Tibial artery (tissue), 4 donors: ENCODE data around the gene RAB22A.

Experiments used
- DNase-seq, 2 donors: peaks; one replicate each; pipeline ENCODE4 v3.0.0-alpha.2; 2019
- H3K27ac ChIP-seq, 2 donors: fragments of 200-600 bp; sonication (generic) in 1 of 2; 1 replicate in 1 of 2; 2 replicates in 1 of 2; pipeline ENCODE4 v1.5.1; 2018 to 2019; ENCODE audit warnings: mild to moderate bottlenecking in 1 of 2
- H3K27me3 ChIP-seq, 2 donors: fragments of 200-600 bp; sonication (generic) in 1 of 2; one replicate each; pipeline versions ENCODE4 v1.5.1 to v1.6.0; 2016 to 2019
- H3K36me3 ChIP-seq, 3 donors: fragments of 200-600 bp; sonication (generic) in 2 of 3; one replicate each; pipeline ENCODE4 v1.5.1; 2016 to 2019; ENCODE audit warnings: mild to moderate bottlenecking in 2 of 3
- H3K4me1 ChIP-seq, 4 donors: fragments of 200-600 bp; sonication (generic) in 2 of 4; 1 replicate in 3 of 4; 2 replicates in 1 of 4; pipeline ENCODE4 v1.5.1; 2016 to 2019
- H3K4me3 ChIP-seq, 2 donors: fragments of 200-600 bp; sonication (generic) in 1 of 2; 1 replicate in 1 of 2; 2 replicates in 1 of 2; pipeline ENCODE4 v1.5.1; 2018 to 2019; ENCODE audit warnings: mild to moderate bottlenecking in 2 of 2
- H3K9me3 ChIP-seq, 3 donors: fragments of 200-600 bp; sonication (generic) in 1 of 3; one replicate each; pipeline ENCODE4 v1.5.1; 2016 to 2019
- intact Hi-C: fragments of 100-400 bp; cut with DNase I; formaldehyde crosslinking; loops from one replicate; pipeline ENCODE4 v1.15.0; 2023; ENCODE audit warnings: low total_unique reads
- TF ChIP-seq, protein P1 (sequence below), 2 experiments: fragments of 200-600 bp in 1 of 2; fragments of 450-650 bp in 1 of 2; IDR thresholded peaks; one replicate each; pipeline ENCODE4 v1.5.1; 2017 to 2019; ENCODE audit warnings: antibody characterized with exemption in 2 of 2, mild to moderate bottlenecking in 1 of 2, moderate library complexity in 1 of 2

The RAB22A gene, protein sequence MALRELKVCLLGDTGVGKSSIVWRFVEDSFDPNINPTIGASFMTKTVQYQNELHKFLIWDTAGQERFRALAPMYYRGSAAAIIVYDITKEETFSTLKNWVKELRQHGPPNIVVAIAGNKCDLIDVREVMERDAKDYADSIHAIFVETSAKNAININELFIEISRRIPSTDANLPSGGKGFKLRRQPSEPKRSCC

DNA sequence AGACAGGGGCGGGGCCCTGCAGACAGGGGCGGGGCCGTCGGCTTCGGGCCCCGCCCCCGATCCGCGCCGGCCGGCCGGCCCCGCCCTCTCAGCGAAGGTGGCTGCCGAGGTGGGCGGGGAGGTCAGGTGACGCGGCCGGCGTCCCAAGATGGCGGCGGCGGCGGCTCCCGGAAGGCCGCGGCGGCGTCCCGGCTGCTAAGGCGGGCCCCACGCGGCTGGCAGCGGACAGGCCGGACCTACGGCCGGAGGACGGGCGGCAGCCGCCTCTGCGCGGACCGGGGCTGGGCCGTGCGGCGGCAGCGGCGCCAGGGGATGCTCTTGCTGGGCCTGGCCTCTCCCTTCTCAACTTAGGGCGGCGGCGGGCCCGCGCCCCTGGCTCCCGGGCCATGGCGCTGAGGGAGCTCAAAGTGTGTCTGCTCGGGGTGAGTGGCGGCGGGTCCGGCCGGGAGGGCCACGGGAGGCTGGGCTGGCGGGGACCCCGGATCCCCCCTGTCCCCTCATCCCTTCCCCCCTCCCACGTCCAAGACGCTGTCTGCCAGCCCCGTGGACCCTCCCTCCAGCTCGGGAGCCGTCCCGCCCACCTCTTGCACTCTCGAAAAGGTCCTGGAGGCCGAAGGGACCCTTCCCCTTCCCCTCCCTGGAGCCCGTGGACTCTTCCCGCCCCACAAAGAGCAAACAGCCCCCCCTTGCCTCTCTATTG, at the start of gene RAB22A:
TSS of gene RAB22A (plus strand) at position 125 of the 700 bp plus-strand sequence. CDS start at position 387, 262 bp downstream.
- Histone ChIP-seq H3K27me3 (no peaks in the 10 kb centered on the region), H3K27ac (peak within 1 kb of the TSS; percentile 90 to 93), H3K4me3 (peak within 1 kb of the TSS; percentile 100), H3K9me3 (no peaks in the 10 kb centered on the region), H3K4me1 (peaks cover 0 to 43% (median 25%) of the 10 kb centered on the region in 4 donors), H3K36me3 (peaks cover under 1 to 31% (median 8%) of the 10 kb centered on the region in 3 donors)
- intact Hi-C loops, result loop anchor here (10.0 kb wide), 1 partner anchor 385 kb away; the partner anchor contains the start of gene NPEPL1
- DNase-seq, result peak; percentile 74 to 87
- TF ChIP-seq, protein P1, sequence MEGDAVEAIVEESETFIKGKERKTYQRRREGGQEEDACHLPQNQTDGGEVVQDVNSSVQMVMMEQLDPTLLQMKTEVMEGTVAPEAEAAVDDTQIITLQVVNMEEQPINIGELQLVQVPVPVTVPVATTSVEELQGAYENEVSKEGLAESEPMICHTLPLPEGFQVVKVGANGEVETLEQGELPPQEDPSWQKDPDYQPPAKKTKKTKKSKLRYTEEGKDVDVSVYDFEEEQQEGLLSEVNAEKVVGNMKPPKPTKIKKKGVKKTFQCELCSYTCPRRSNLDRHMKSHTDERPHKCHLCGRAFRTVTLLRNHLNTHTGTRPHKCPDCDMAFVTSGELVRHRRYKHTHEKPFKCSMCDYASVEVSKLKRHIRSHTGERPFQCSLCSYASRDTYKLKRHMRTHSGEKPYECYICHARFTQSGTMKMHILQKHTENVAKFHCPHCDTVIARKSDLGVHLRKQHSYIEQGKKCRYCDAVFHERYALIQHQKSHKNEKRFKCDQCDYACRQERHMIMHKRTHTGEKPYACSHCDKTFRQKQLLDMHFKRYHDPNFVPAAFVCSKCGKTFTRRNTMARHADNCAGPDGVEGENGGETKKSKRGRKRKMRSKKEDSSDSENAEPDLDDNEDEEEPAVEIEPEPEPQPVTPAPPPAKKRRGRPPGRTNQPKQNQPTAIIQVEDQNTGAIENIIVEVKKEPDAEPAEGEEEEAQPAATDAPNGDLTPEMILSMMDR (IDR thresholded peaks at IDR 0.05), result no peak

DNA sequence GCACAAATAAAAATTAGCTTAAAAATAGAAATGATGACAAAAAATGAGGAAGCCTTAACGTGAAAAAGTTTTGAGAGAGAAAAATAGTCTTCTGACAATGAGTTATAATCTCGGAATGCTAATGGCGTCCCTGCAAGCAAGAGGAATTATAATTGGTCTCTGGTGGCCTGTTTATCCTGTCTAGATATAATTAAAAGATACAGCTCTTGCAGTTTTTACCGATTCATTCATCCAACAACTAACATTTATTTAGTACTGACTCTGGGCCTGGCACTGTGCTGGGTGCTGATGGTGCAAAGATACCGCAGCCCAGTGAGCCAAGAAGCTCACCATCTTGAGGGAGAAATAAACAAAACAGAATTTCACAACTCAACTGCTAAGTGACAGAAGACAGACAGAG, 49.5 kb upstream of the RAB22A start:
- peaks cover 0 to 5% (median 0%) of the 10 kb centered on the region in 4 donors for H3K4me1 ChIP-seq
- peaks cover 15 to 40% (median 23%) of the 10 kb centered on the region in 3 donors for H3K36me3 ChIP-seq
- H3K27me3 ChIP-seq, result no peaks in the 10 kb centered on the region
- TF ChIP-seq, protein P1 (IDR thresholded peaks at IDR 0.05), result no peak
- intact Hi-C loops, result no loop called here
- H3K27ac ChIP-seq, result no peak overlapping the region
- no peak for DNase-seq
- no peak overlapping the region for H3K4me3 ChIP-seq
- H3K9me3 ChIP-seq, result no peaks in the 10 kb centered on the region

DNA sequence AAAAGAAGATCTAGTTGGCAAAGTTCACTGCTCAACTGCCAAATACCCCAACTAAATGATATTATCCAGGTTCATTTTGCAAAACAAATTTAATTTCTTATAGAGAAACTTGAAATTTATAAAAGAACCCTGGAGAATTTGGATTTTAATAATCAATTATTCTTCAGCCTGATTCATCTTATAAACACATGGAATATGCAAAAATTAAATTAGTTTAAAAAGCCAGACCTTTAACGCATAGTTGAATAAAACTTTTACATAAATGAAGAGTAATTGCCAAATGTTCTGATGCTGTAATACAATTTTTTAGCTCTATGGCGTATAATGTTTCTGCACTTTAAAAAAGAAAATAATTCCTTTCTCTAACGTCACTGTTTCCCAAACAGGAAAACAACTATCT, 47.9 kb upstream of the RAB22A start:
- Histone ChIP-seq H3K27ac (no peak overlapping the region), H3K4me1 (peaks cover 0 to 5% (median 0%) of the 10 kb centered on the region in 4 donors), H3K36me3 (peaks cover 15 to 57% (median 38%) of the 10 kb centered on the region in 3 donors), H3K9me3 (no peaks in the 10 kb centered on the region), H3K4me3 (no peak overlapping the region), H3K27me3 (no peaks in the 10 kb centered on the region)
- DNase-seq, result no peak
- intact Hi-C loops, result no loop called here
- TF ChIP-seq, protein P1 (IDR thresholded peaks at IDR 0.05), result no peak

DNA sequence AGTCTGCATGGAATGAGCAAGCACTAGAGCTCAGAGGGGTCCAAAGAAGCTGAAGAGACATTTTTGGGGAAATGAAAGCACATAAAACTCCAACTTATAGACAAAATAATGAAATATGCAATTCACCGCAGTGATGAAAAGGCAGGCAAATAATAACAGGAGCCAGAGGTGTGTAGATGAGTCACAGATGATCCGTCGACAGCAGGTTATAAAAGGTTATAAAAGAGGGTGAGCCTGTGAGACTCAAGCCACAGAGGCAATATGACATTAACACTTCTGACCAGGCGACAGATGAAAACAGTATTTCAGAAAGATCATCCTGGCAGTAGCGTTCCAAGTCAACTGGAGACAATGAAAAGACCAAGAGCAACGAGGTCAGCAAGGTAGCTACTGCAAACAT, 45.2 kb upstream of the RAB22A start:
- DNase-seq, result no peak
- Histone ChIP-seq H3K27ac (no peak overlapping the region), H3K4me3 (no peak overlapping the region), H3K27me3 (no peaks in the 10 kb centered on the region), H3K4me1 (peaks cover 0 to 3% (median 0%) of the 10 kb centered on the region in 4 donors), H3K36me3 (peaks cover 25 to 81% (median 53%) of the 10 kb centered on the region in 3 donors), H3K9me3 (no peaks in the 10 kb centered on the region)
- intact Hi-C loops, result no loop called here
- TF ChIP-seq, protein P1 (IDR thresholded peaks at IDR 0.05), result no peak

DNA sequence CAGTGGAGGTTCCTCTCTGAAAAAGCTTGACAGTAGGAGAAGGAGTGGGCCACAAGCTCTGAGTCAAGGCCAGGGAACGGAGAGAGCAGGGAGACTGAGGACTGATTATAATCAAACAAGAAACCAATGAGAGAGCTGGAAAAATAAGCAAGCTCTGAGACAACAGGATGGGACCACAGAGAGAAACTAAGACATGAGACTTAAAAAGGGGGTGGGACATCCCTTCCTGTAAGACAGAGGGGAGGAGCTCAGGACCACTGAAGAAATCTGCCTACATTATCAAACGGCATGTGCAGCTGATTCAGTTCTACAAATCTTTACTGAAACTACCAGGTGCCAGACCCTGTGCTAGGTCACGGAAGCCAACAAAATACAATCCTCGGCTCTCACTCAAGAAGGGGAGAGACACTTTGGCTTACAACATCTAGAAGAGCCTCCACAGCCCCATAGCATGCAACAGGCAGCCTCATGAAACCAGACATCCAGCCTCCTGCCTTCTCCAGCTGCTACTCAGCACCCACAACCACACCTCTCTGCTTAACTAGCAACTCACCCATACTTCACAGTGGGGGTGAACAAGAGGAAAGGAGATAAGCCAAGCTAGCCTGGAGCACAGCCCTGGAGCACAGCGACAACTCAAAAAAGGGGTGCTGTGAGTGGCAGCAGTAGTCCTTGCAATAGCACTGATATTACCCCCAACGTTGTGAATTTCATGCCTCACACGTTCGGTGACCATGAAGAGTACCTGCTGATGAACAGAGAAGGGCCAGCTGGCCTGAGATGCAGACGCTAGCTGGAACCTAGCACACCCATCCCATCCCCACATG, 41.9 kb upstream of the RAB22A start:
- intact Hi-C loops, result no loop called here
- TF ChIP-seq, protein P1 (IDR thresholded peaks at IDR 0.05), result no peak
- no peak overlapping the region for H3K27ac ChIP-seq
- H3K36me3 ChIP-seq, result peaks cover 29 to 82% (median 66%) of the 10 kb centered on the region in 3 donors
- H3K4me3 ChIP-seq, result no peak overlapping the region
- H3K4me1 ChIP-seq, result no peaks in the 10 kb centered on the region
- no peaks in the 10 kb centered on the region for H3K9me3 ChIP-seq
- H3K27me3 ChIP-seq, result no peaks in the 10 kb centered on the region
- DNase-seq, result no peak
